Right lobe of liver (tissue), 6 donors: ENCODE results near the gene PKP4. TPM values are rescaled to one million over a fixed set of nuclear protein-coding genes. Genes with fewer than 3 reads are reported as not detected.
A peak's percentile ranks its signal among the peaks of the same experiment; 100 is the strongest.

Experiments
- ATAC-seq, 4 donors: fragments of 200-7000 bp; cut with Tn5 transposase; one replicate each; pipeline ENCODE4 v1.9.1; 2020; ENCODE audit warnings: mild to moderate bottlenecking in 4 of 4, moderate library complexity in 4 of 4
- DNase-seq, 3 donors: peaks; one replicate each; pipeline ENCODE4 v3.0.0-alpha.2; 2020
- H3K27ac ChIP-seq, 3 donors: fragments of 200-600 bp; one replicate each; pipeline ENCODE4 v1.8.0; 2022
- H3K27me3 ChIP-seq, 2 donors: fragments of 200-600 bp; one replicate each; pipeline ENCODE4 v1.8.0; 2022
- H3K36me3 ChIP-seq, 4 donors: fragments of 200-600 bp; sonication (generic) in 1 of 4; one replicate each; pipeline versions ENCODE4 v1.5.1 to v1.8.0; 2017 to 2022; ENCODE audit warnings: control low read depth in 1 of 4
- H3K4me1 ChIP-seq, 4 donors: fragments of 200-600 bp; sonication (generic) in 1 of 4; one replicate each; pipeline versions ENCODE4 v1.5.1 to v1.8.0; 2017 to 2022; ENCODE audit warnings: control low read depth in 1 of 4
- H3K4me3 ChIP-seq, 3 donors: fragments of 200-600 bp; one replicate each; pipeline ENCODE4 v1.8.0; 2022
- H3K9me3 ChIP-seq, 4 donors: fragments of 200-600 bp; sonication (generic) in 1 of 4; one replicate each; pipeline versions ENCODE4 v1.5.1 to v1.8.0; 2017 to 2022; ENCODE audit warnings: control low read depth in 1 of 4
- CTCF ChIP-seq, 4 donors: fragments of 200-600 bp in 3 of 4; fragments of 450-650 bp in 1 of 4; IDR thresholded peaks; one replicate each; pipeline versions ENCODE4 v1.5.1 to v1.8.0; 2016 to 2022; ENCODE audit warnings: antibody characterized with exemption in 4 of 4, mild to moderate bottlenecking in 2 of 4
- POLR2A ChIP-seq: fragments of 450-650 bp; IDR thresholded peaks from one replicate; pipeline ENCODE4 v1.6.1; 2017; ENCODE audit warnings: antibody characterized with exemption, mild to moderate bottlenecking
- WGBS: methylation state at CpG from one replicate; pipeline ENCODE4 v1.1.6; 2018; ENCODE audit warnings: low coverage, low lambda C conversion rate; ENCODE audit not compliant: insufficient coverage; ENCODE audit errors: missing lambda C conversion rate; 5-methylcytosine and 5-hydroxymethylcytosine counted together
- intact Hi-C, 2 donors: fragments of 100-400 bp; cut with DNase I; formaldehyde crosslinking; loops; one replicate each; pipeline versions ENCODE4 v1.11.2 to v1.14.1; 2022
- total RNA-seq, 6 experiments: library from RNA; depleted of rRNA in 2 of 6; stranded (reverse); fragments of >200 nt in 2 of 6; fragmentation: NEBNext Ultra II Directional in 3 of 6; extraction: Animal tissue kit (Norgen Biotek cat#: 25700) in 3 of 6; gene quantifications; one replicate each; pipeline versions ENCODE4 v1.1.0 to v1.2.4, GENCODE V29; 2016 to 2023
- donor health status: DM: no; HTN: yes; CAD: no.
- donor health status: DM: no; HTN: no; CAD: no.
- donor health status: DM: no; HTN: no; CAD: no.
- donor health status: DM: no; HTN: yes; CAD: no.
- donor health status: DM: no; HTN: yes; CAD: no.

Gene PKP4
- total RNA-seq, 6 experiments from 2014 or later, result 27.2 to 41.6 (median 33.2) TPM

DNA sequence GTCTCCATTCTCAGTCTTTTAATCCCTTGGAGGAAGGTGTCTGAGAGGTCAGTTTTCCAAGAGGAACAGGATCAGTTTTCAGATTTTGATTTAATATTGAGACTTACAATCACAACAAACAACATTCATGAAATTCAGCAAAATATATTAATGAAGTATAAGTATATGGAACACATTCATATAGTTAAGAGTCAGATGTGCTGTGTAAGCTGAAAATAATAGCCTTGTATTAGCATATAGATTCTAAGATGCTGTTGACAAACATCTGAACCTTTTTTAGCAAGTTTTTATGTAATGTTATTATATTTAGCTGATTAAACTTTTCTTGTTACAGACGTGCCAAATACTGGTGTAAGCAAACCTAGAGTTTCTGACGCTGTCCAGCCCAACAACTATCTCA, 163.9 kb downstream of the PKP4 start:
- Histone ChIP-seq H3K4me1 (peaks cover 0 to 12% (median 0%) of the 10 kb centered on the region in 4 donors), H3K36me3 (peaks cover 0 to 19% (median 7%) of the 10 kb centered on the region in 4 donors), H3K27ac (no peak overlapping the region), H3K4me3 (no peak overlapping the region), H3K9me3 (no peaks in the 10 kb centered on the region), H3K27me3 (no peaks in the 10 kb centered on the region)
- TF ChIP-seq POLR2A (no peak), CTCF (IDR thresholded peaks at IDR 0.05) (no peak)
- DNase-seq (no peak), ATAC-seq (no peak)
- intact Hi-C loops, result no loop called here
- 57% methylated on average over 1 of the region's 2 CpGs for WGBS

DNA sequence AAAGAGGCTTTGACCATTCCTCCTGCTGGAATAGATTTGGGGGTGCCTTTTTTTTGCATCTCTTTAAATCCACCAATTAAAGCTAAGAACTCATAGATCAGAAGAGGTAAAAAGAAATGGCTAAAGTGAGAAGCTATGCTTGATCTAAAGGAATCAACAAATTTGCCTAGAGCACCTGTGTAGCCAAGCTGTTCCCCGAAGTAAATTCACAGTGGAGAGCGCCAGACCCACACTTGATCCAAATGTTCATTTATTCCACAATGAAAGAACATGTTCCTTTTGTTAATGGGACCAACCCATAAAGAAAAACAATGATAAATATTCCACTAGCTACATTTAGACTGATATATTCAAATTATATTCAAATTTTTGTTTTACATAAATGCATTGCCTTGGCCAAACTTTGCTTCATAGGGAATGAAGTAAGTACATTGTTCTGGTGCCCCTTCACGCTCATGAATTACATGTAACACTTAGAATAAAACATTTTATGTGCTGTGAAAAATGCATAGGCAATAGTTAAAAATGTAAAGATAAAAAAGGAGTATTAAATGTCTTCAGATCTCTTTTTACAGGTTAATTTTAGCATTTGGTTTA, 167.4 kb downstream of the PKP4 start:
- WGBS, result 90% methylated on average over 3 of the region's 3 CpGs
- H3K9me3 ChIP-seq, result no peaks in the 10 kb centered on the region
- peaks cover 0 to 4% (median 0%) of the 10 kb centered on the region in 4 donors for H3K4me1 ChIP-seq
- peaks cover 0 to 23% (median 10%) of the 10 kb centered on the region in 4 donors for H3K36me3 ChIP-seq
- no peaks in the 10 kb centered on the region for H3K27me3 ChIP-seq
- intact Hi-C loops, result no loop called here
- no peak for TF ChIP-seq POLR2A
- TF ChIP-seq CTCF (IDR thresholded peaks at IDR 0.05), result no peak
- ATAC-seq (no peak), DNase-seq (no peak)
- no peak overlapping the region for H3K27ac ChIP-seq
- no peak overlapping the region for H3K4me3 ChIP-seq

DNA sequence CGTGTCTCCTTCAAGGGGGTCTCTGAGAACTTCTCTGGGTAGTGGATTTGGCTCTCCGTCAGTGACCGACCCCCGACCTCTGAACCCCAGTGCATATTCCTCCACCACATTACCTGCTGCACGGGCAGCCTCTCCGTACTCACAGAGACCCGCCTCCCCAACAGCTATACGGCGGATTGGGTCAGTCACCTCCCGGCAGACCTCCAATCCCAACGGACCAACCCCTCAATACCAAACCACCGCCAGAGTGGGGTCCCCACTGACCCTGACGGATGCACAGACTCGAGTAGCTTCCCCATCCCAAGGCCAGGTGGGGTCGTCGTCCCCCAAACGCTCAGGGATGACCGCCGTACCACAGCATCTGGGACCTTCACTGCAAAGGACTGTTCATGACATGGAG, 168.2 kb downstream of the PKP4 start:
- Histone ChIP-seq H3K9me3 (no peaks in the 10 kb centered on the region), H3K27ac (no peak overlapping the region), H3K36me3 (peaks cover 0 to 23% (median 10%) of the 10 kb centered on the region in 4 donors), H3K27me3 (no peaks in the 10 kb centered on the region), H3K4me1 (no peaks in the 10 kb centered on the region), H3K4me3 (no peak overlapping the region)
- 94% methylated on average over 3 of the region's 19 CpGs for WGBS
- no peak for ATAC-seq
- TF ChIP-seq CTCF (IDR thresholded peaks at IDR 0.05) (no peak), POLR2A (no peak)
- no peak for DNase-seq
- intact Hi-C loops, result no loop called here

DNA sequence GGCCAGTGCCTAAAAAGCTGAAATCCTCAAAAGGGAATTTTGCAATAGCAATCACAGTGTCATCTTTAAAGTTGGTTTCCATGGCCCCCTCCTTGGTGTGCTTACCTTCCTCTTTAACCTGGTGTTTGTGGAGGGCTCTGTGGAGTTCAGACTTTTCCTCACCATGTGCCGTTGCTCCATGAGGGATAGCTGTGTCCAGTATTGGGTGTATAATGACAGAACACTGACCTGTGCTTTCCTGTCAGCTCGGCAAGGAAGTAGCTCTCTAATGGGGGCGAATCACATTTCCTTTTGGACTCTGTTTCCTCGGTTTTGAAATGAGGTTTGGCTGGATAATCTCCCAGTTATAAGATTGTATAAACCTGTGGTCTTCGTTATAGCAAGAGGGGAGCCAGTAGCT, 172.4 kb downstream of the PKP4 start:
- Histone ChIP-seq H3K4me3 (no peak overlapping the region), H3K9me3 (no peaks in the 10 kb centered on the region), H3K36me3 (peaks cover 0 to 30% (median 15%) of the 10 kb centered on the region in 4 donors), H3K27me3 (no peaks in the 10 kb centered on the region), H3K27ac (no peak overlapping the region), H3K4me1 (no peaks in the 10 kb centered on the region)
- ATAC-seq (peak in 2 of 4 donors; percentile 26 to 51), DNase-seq (no peak)
- 60% methylated on average over 3 of the region's 5 CpGs for WGBS
- intact Hi-C loops, result no loop called here
- TF ChIP-seq POLR2A (no peak), CTCF (IDR thresholded peaks at IDR 0.05) (no peak)

DNA sequence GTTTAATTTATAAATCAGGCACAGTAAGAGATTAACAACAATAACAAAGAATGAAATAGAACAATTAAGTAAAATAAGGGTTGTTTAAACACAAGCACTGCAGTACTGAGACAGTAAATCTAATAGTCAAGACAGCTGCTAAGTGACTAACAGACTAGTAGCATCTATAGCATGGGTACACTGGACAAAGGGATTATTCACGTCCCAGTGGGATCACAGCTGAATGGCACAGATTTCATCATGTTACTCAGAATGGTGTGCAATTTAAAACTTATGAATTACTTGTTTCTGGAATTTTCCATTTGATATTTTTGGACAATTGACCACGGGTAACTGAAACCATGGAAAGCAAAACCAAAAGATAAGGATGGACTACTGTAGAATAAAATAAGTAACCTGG, 176.5 kb downstream of the PKP4 start:
- intact Hi-C loops, result no loop called here
- Histone ChIP-seq H3K9me3 (no peaks in the 10 kb centered on the region), H3K27ac (no peak overlapping the region), H3K4me1 (no peaks in the 10 kb centered on the region), H3K36me3 (peaks cover 0 to 24% (median 11%) of the 10 kb centered on the region in 4 donors), H3K27me3 (no peaks in the 10 kb centered on the region), H3K4me3 (no peak overlapping the region)
- TF ChIP-seq CTCF (IDR thresholded peaks at IDR 0.05) (no peak), POLR2A (no peak)
- 81% methylated on average over 2 of the region's 2 CpGs for WGBS
- ATAC-seq, result no peak
- DNase-seq, result no peak
